Embryonic facial prominence (tissue), 1 donor: ENCODE results near the gene RNF213.

Experiments used
- DNase-seq: peaks from one replicate; pipeline ENCODE4 v3.0.0-alpha.2; 2016; ENCODE audit errors: extremely low spot score

The RNF213 gene

GRCh38 chr17:80433916-80434666 is 173.4 kb downstream of the RNF213 start:
- no peak for DNase-seq

DNA sequence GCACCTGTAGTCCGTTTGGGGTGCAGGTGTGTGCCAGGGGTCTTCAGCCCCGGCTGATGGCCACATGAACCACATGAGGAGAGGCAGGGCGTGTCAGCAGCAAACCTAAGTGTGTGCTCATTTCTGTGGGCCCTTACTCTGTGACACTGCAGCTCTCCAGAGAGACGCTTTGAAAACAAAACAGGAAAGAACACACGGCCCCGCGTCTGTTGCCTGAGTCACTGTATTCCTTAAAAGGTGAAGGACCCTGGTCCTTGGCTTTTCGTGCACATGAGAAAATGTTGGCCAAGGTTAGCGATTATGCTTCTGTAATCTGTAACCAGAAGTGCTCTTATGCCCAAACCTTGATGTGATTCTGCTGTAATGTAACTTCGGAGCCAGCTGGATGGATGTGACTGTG is 176.9 kb downstream of the RNF213 start:
- DNase-seq, result no peak

- DNase-seq, result no peak
These were observed 178.2 kb downstream of the RNF213 start for GRCh38 chr17:80438806-80439205.

- no peak for DNase-seq
These were observed 178.8 kb downstream of the RNF213 start for GRCh38 chr17:80439499-80439898.

- no peak for DNase-seq
These were observed 180.5 kb downstream of the RNF213 start for GRCh38 chr17:80441133-80441578.

DNA sequence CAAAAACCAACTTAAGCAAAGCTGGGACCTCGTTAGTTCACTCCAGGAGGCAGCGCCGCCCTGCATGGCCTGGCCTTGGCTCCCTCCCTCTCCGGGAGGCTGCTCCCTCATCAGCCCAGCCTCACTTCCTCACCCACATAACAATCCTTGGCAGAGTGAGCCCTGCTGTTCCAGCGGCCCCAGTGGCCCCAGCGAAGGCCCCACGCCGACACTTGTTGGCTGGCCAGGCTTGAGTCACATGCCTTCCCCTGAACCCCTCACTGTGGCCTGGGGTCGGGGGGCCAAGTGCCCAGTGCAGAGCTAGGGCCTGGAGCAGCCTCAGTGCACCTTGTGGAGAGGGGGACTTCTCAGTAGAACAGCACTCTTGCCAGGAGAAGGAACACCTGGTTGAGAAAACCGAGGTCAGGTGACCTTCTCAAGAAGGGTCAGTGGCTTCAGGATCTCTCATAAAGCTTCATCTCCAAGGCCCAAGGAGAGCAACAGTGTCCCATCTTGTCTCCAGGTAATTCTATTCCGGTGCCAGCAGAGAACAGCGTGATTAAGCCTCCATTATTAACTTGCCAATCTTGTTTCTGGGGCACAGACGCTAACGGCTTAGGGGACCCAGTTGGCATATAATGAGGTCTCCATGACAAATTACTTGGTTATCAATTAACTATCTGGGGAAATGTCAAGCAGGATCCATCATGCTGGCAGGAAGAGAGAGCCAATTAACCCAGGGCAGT is 181.1 kb downstream of the RNF213 start:
- DNase-seq, result no peak

DNA sequence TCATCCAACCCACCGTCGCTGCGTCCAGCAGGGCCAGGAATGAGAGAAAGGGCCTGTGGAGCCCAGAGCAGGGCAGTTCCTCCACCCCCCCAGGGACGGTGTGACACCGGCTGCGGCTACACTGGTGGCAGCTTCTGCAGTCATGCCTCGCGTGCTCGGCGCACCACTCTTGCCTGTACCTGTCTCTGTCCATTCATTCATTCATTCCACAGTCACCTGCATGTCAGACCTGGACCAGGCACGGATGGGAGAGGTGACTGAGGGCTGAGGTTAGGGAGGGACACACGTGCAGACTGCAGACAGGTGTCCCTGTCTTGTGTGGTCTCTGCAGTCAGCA is 181.6 kb downstream of the RNF213 start:
- DNase-seq, result no peak

GRCh38 chr17:80442764-80443163 is 182.1 kb downstream of the RNF213 start:
- no peak for DNase-seq

DNA sequence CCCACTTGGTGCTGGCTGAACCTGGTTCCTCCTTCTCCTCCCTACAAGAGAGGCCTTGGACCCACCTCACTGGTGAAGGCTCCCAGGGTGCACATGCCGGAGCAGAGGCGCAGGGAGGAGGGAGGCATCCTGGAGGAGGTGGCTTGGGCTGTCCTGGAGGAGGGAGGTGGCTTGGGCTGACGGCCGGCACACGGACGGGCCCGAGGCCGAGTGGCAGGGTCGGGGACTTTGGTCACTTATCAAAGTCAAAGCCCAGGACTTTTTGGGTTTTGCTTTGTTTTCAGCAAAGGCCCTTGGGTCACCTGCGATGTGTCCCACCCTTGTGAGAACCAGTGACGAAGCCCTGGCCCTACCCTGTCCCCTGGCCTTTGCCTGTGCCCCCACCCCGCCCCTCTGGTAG is 182.8 kb downstream of the RNF213 start:
- DNase-seq, result no peak

GRCh38 chr17:80443916-80444643 is 183.4 kb downstream of the RNF213 start:
- no peak for DNase-seq

DNA sequence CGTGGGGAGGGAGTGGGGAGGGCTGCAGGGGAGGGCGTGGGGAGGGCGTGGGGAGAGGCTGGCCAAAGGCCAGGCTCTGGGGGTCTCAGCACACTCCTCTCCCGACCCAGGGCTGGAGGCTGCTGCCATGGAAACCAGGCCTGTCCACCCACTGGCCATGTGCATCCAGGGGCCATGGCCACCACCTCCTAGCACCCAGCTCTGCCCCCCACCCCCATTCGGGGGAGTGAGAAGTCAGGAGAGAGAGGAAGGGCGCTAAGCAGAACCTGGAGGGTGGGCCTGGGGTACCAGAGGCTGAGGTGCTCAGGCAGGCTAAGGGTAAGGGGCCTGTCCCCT is 184.0 kb downstream of the RNF213 start:
- no peak for DNase-seq

GRCh38 chr17:80445007-80445725 is 184.5 kb downstream of the RNF213 start:
- no peak for DNase-seq

- DNase-seq, result no peak
These were observed 185.1 kb downstream of the RNF213 start for GRCh38 chr17:80445726-80446110.

GRCh38 chr17:80446645-80447405 is 186.2 kb downstream of the RNF213 start:
- DNase-seq, result no peak

DNA sequence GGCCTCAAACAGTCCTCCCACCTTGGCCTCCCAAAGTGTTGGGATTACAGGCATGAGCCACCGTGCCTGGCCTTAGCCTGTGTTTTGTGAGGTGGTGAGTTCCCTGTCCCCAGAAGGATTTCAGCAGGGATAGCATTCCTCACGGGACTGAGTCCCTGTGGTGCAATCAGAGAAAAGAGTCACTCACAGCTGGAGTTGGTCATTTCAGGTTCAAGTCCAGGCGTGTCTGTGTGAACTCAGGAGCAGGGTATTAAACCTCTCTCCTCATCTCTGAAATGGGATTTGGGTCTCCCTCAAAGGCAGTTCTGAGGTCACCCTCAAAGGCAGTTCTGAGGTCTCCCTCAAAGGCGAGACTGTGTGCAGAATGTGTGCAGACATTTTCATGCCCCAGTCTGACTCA is 187.1 kb downstream of the RNF213 start:
- no peak for DNase-seq
